GM20431 (cell line): ENCODE results near the gene DCAF8.

ENCODE experiments used
- in situ Hi-C: fragments of 300-500 bp; cut with MseI, MboI; formaldehyde crosslinking; loops from one replicate; pipeline ENCODE4 v1.15.0; 2020; ENCODE audit warnings: low sequenced_read_pairs; ENCODE audit not compliant: unreplicated experiment

DCAF8 gene

GRCh38 chr1:160267284-160267991 is 5.1 kb upstream of the DCAF8 start:
- in situ Hi-C loops: no loop called here

- in situ Hi-C loops: no loop called here
Observed at GRCh38 chr1:160264795-160265307, 2.5 kb upstream of the DCAF8 start.

- in situ Hi-C loops: no loop called here
Observed at GRCh38 chr1:160261556-160261892, 825 bp downstream of the DCAF8 start.

GRCh38 chr1:160260406-160261382 is 1.7 kb downstream of the DCAF8 start:
- in situ Hi-C loops: no loop called here

- in situ Hi-C loops: no loop called here
Observed at GRCh38 chr1:160258177-160258798, 4.1 kb downstream of the DCAF8 start.

GRCh38 chr1:160257411-160258015 is 4.8 kb downstream of the DCAF8 start:
- in situ Hi-C loops: no loop called here

GRCh38 chr1:160256396-160257046 is 5.8 kb downstream of the DCAF8 start:
- in situ Hi-C loops: no loop called here

- in situ Hi-C loops: no loop called here
Observed at GRCh38 chr1:160255781-160256300, 6.5 kb downstream of the DCAF8 start.

GRCh38 chr1:160251687-160252526 is 10.4 kb downstream of the DCAF8 start:
- in situ Hi-C loops: no loop called here

- in situ Hi-C loops: no loop called here
Observed at GRCh38 chr1:160251011-160251410, 11.3 kb downstream of the DCAF8 start.

- in situ Hi-C loops: no loop called here
Observed at GRCh38 chr1:160247053-160247452, 15.3 kb downstream of the DCAF8 start.

- in situ Hi-C loops: no loop called here
Observed at GRCh38 chr1:160245434-160245833, 16.9 kb downstream of the DCAF8 start.

GRCh38 chr1:160244209-160244608 is 18.1 kb downstream of the DCAF8 start:
- in situ Hi-C loops: no loop called here

GRCh38 chr1:160243767-160244166 is 18.6 kb downstream of the DCAF8 start:
- in situ Hi-C loops: no loop called here

GRCh38 chr1:160239582-160240299 is 22.6 kb downstream of the DCAF8 start:
- in situ Hi-C loops: no loop called here

- in situ Hi-C loops: no loop called here
Observed at GRCh38 chr1:160238408-160238807, 23.9 kb downstream of the DCAF8 start.

GRCh38 chr1:160237558-160237957 is 24.8 kb downstream of the DCAF8 start:
- in situ Hi-C loops: no loop called here

- in situ Hi-C loops: no loop called here
Observed at GRCh38 chr1:160236806-160237205, 25.5 kb downstream of the DCAF8 start.
